Spleen (tissue), 11 donors: ENCODE data around the gene KIF21B. TPM values are rescaled to one million over a fixed set of nuclear protein-coding genes. Genes with fewer than 3 reads are reported as not detected.

ENCODE experiments used
- DNase-seq: peaks from one replicate; pipeline ENCODE4 v3.0.0-alpha.2; 2020
- H3K27ac ChIP-seq, 8 donors: fragments of 200-600 bp; sonication (generic) in 7 of 8; 1 replicate in 4 of 8; 2 replicates in 4 of 8; pipeline versions ENCODE4 v1.5.0 to v1.8.0; 2016 to 2021; ENCODE audit warnings: inconsistent platforms in 4 of 8, mild to moderate bottlenecking in 4 of 8, moderate library complexity in 1 of 8
- H3K27me3 ChIP-seq, 7 donors: fragments of 200-600 bp; sonication (generic) in 6 of 7; replicated peaks in 1 of 7; 1 replicate in 4 of 7; 2 replicates in 3 of 7; pipeline versions ENCODE4 v1.5.0 to v1.8.0; 2016 to 2021; ENCODE audit warnings: inconsistent platforms in 3 of 7, mild to moderate bottlenecking in 1 of 7
- H3K36me3 ChIP-seq, 6 donors: fragments of 200-600 bp; sonication (generic) in 5 of 6; 1 replicate in 4 of 6; 2 replicates in 2 of 6; pipeline versions ENCODE4 v1.5.0 to v1.8.0; 2016 to 2021; ENCODE audit warnings: inconsistent platforms in 2 of 6
- H3K4me1 ChIP-seq, 6 donors: fragments of 200-600 bp; sonication (generic) in 5 of 6; 1 replicate in 3 of 6; 2 replicates in 3 of 6; pipeline versions ENCODE4 v1.5.0 to v1.8.0; 2016 to 2021; ENCODE audit warnings: inconsistent platforms in 3 of 6
- H3K4me3 ChIP-seq, 8 donors: fragments of 200-600 bp; sonication (generic) in 7 of 8; 1 replicate in 4 of 8; 2 replicates in 4 of 8; pipeline versions ENCODE4 v1.5.0 to v1.8.0; 2016 to 2021; ENCODE audit warnings: inconsistent platforms in 4 of 8, mild to moderate bottlenecking in 4 of 8, moderate library complexity in 2 of 8
- H3K9me3 ChIP-seq, 8 donors: fragments of 200-600 bp; sonication (generic) in 7 of 8; 1 replicate in 4 of 8; 2 replicates in 4 of 8; pipeline versions ENCODE4 v1.5.0 to v1.8.0; 2016 to 2021; ENCODE audit warnings: inconsistent platforms in 4 of 8
- POLR2A ChIP-seq, 3 donors: fragments of 450-650 bp; IDR thresholded peaks; one replicate each; pipeline ENCODE4 v1.5.1; 2017; ENCODE audit warnings: antibody characterized with exemption in 3 of 3, mild to moderate bottlenecking in 1 of 3
- POLR2AphosphoS5 ChIP-seq, 3 donors: sonication (generic); formaldehyde crosslinking; IDR thresholded peaks; one replicate each; pipeline ENCODE4 v1.5.1; 2017; ENCODE audit warnings: antibody characterized with exemption in 3 of 3
- WGBS, 5 donors: extraction: QIAGEN DNeasy Blood & Tissue Kit in 3 of 5; methylation state at CpG; one replicate each; pipeline versions ENCODE4 v1.1.5 to v1.1.7; 2013 to 2018; 5-methylcytosine and 5-hydroxymethylcytosine counted together
- intact Hi-C: fragments of 100-400 bp; cut with DNase I; formaldehyde crosslinking; loops from one replicate; pipeline ENCODE4 v1.15.0; 2023; ENCODE audit warnings: low total_unique reads
- polyA plus RNA-seq, 3 donors: library from polyadenylated mRNA; stranded (reverse); fragments of 200-250 nt; gene quantifications; one replicate each; pipeline ENCODE4 v1.2.1, GENCODE V29; 2013
- total RNA-seq, 7 donors: library from RNA; depleted of rRNA in 3 of 7; stranded (reverse); fragments of >200 nt in 3 of 7; fragmentation: NEBNext Ultra II Directional in 4 of 7; extraction: Animal tissue kit (Norgen Biotek cat#: 25700) in 4 of 7; gene quantifications; one replicate each; pipeline versions ENCODE4 v1.1.0 to v1.2.1, GENCODE V29; 2016 to 2021
- TF ChIP-seq, protein P1 (sequence below), 11 experiments: fragments of 200-600 bp in 7 of 11; fragments of 450-650 bp in 4 of 11; sonication (generic) in 4 of 11; IDR thresholded peaks in 8 of 11; conservative IDR thresholded peaks in 3 of 11; 1 replicate in 7 of 11; 2 replicates in 4 of 11; pipeline versions ENCODE4 v1.4.0 to v1.8.0; 2016 to 2021; ENCODE audit warnings: antibody characterized with exemption in 11 of 11, inconsistent platforms in 4 of 11, mild to moderate bottlenecking in 1 of 11
- donor health status: healthy with polysubstance abuse.
- donor health status: DM: no; HTN: no; CAD: no; lungs with moderate emphysema.
- donor health status: DM: no; HTN: no; CAD: no.
- donor health status: Bipolar disorder and iron deficiency.
- donor health status: healthy.
- donor health status: DM: no; HTN: no; CAD: no.
- donor health status: DM: yes; HTN: yes; CAD: no.

Gene KIF21B
- total and polyA plus RNA-seq, 10 donors, result 3.0 to 49.0 (median 28.1) TPM

DNA sequence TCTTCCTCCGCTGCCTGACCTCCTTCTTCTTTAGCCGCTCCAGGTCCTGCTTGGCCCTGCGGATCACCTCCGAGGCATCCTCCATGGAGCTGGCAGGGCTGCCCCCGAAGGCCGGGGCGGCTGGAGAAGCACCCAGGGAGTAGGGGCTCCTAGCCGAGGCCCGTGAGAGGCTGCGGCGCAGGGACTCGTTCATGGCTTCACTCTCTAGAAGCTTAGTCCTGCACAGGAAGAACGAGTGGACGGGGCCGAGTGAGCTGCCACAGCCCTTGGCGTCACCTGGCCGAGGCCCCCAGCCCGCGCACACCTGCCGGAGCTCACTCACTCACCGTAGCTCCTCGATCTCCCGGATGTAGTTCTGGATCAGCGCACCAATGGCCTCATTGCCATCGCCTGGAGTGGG lies 23.1 kb downstream of the KIF21B start:
- DNase-seq, result no peak
- no peak overlapping the region for H3K4me3 ChIP-seq
- peaks cover 0 to 100% (median 88%) of the 10 kb centered on the region in 6 donors for H3K36me3 ChIP-seq
- no peak overlapping the region for H3K27ac ChIP-seq
- no peaks in the 10 kb centered on the region for H3K9me3 ChIP-seq
- intact Hi-C loops, result no loop called here
- WGBS, 5 donors, result 95 to 98% (median 97%) methylated on average over 14 to 25 of the region's 25 CpGs
- no peaks in the 10 kb centered on the region for H3K27me3 ChIP-seq
- no peaks in the 10 kb centered on the region for H3K4me1 ChIP-seq
- TF ChIP-seq POLR2A (IDR thresholded peaks at IDR 0.05), result no peak
- TF ChIP-seq, protein P1, sequence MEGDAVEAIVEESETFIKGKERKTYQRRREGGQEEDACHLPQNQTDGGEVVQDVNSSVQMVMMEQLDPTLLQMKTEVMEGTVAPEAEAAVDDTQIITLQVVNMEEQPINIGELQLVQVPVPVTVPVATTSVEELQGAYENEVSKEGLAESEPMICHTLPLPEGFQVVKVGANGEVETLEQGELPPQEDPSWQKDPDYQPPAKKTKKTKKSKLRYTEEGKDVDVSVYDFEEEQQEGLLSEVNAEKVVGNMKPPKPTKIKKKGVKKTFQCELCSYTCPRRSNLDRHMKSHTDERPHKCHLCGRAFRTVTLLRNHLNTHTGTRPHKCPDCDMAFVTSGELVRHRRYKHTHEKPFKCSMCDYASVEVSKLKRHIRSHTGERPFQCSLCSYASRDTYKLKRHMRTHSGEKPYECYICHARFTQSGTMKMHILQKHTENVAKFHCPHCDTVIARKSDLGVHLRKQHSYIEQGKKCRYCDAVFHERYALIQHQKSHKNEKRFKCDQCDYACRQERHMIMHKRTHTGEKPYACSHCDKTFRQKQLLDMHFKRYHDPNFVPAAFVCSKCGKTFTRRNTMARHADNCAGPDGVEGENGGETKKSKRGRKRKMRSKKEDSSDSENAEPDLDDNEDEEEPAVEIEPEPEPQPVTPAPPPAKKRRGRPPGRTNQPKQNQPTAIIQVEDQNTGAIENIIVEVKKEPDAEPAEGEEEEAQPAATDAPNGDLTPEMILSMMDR (IDR thresholded peaks at IDR 0.05 in 8 of 11, conservative IDR thresholded peaks at IDR 0.05 in 3 of 11), result no peak
- no peak for TF ChIP-seq POLR2AphosphoS5 (IDR thresholded peaks at IDR 0.05)

GRCh38 chr1:200999667-201000066 lies 23.8 kb downstream of the KIF21B start:
- WGBS, 5 donors, result 94 to 96% (median 94%) methylated on average over 13 to 14 of the region's 14 CpGs
- Histone ChIP-seq H3K4me1 (no peaks in the 10 kb centered on the region), H3K36me3 (peaks cover 0 to 100% (median 88%) of the 10 kb centered on the region in 6 donors), H3K27me3 (no peaks in the 10 kb centered on the region), H3K27ac (no peak overlapping the region), H3K4me3 (no peak overlapping the region), H3K9me3 (no peaks in the 10 kb centered on the region)
- TF ChIP-seq, protein P1 (IDR thresholded peaks at IDR 0.05 in 8 of 11, conservative IDR thresholded peaks at IDR 0.05 in 3 of 11), result no peak
- TF ChIP-seq POLR2AphosphoS5 (IDR thresholded peaks at IDR 0.05) (no peak), POLR2A (IDR thresholded peaks at IDR 0.05) (no peak)
- intact Hi-C loops, result no loop called here
- DNase-seq, result no peak

DNA sequence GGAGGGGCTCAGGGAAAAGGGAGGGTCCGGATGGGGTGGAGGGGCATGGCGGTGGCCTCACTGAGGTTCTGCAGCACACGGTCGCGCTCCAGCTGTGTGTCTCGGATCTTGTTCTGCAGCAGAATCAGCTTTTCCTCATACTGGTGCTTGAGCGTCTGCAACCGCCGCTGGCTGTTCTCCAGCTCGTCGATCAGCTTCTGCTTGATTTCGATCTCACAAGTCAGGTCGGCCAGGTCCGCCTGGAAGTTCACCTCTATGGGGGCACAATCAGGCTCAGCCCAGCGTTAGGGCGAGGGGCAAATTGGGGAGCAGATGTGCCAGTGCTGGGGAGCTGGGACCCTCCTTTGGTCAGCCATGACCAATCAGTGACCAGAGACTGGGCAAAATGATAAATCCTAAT lies 25.2 kb downstream of the KIF21B start:
- H3K27ac ChIP-seq, result no peak overlapping the region
- H3K4me3 ChIP-seq, result no peak overlapping the region
- no peaks in the 10 kb centered on the region for H3K27me3 ChIP-seq
- DNase-seq, result no peak
- WGBS, 5 donors, result 93 to 96% (median 96%) methylated on average over 15 to 16 of the region's 16 CpGs
- H3K36me3 ChIP-seq, result peaks cover 0 to 100% (median 80%) of the 10 kb centered on the region in 6 donors
- TF ChIP-seq, protein P1 (IDR thresholded peaks at IDR 0.05 in 8 of 11, conservative IDR thresholded peaks at IDR 0.05 in 3 of 11), result no peak
- TF ChIP-seq POLR2A (IDR thresholded peaks at IDR 0.05) (no peak), POLR2AphosphoS5 (IDR thresholded peaks at IDR 0.05) (no peak)
- intact Hi-C loops, result no loop called here
- no peaks in the 10 kb centered on the region for H3K9me3 ChIP-seq
- no peaks in the 10 kb centered on the region for H3K4me1 ChIP-seq

DNA sequence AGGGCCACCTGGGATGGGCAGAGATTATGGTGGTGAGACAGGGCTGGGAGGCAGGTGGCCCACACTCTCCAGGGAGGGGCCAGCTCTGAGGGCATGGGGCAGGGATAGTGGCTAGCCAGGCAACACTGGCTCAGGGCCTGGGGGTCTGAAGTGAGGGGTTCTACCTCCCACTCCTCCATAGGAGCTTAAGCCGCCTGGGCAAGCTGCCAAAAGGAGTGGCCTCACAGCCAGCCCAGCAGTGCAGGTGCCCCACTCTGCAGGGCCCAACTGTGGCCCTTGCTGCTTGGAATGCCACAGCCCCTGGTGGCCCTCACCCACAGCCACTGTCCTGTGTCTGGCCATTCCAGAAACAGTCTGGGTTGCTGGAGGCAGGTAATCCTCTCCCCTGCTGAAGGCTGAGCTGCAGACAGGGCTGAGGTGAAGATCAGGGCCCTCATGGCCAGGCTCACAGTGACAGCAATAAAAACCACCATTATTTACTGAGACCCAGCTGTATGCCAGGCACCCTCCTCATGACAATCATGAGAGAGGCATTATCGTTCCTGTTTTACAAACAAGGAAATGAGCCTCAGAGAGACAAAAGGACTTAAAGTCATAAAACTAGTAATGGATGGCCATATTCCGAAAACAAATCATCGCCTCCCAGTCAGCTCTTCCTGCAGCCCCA lies 31.0 kb downstream of the KIF21B start:
- Histone ChIP-seq H3K4me1 (peaks cover 0 to 11% (median 5%) of the 10 kb centered on the region in 6 donors), H3K4me3 (no peak overlapping the region), H3K27me3 (no peaks in the 10 kb centered on the region), H3K27ac (peak overlapping the region in 3 of 8 donors; percentile 2 to 59 (median 25)), H3K36me3 (peaks cover 0 to 100% (median 82%) of the 10 kb centered on the region in 6 donors), H3K9me3 (no peaks in the 10 kb centered on the region)
- no peak for DNase-seq
- WGBS, 5 donors, result 65 to 84% (median 71%) methylated on average over 3 to 4 of the region's 4 CpGs
- peak in 1 of 3 donors; percentile 23 for TF ChIP-seq POLR2AphosphoS5 (IDR thresholded peaks at IDR 0.05)
- TF ChIP-seq POLR2A (IDR thresholded peaks at IDR 0.05), result no peak
- TF ChIP-seq, protein P1 (IDR thresholded peaks at IDR 0.05 in 8 of 11, conservative IDR thresholded peaks at IDR 0.05 in 3 of 11), result no peak
- intact Hi-C loops, result no loop called here
